T-helper 22 cell (primary cell): ENCODE results near the gene DDI2.
"Not testable (repeated sequence)": the region's sequence is repeated elsewhere in the genome, so short reads cannot be mapped to it uniquely, and the experiment has no call there.

Source experiments
- DNase-seq: peaks from one replicate; pipeline ENCODE4 v3.0.0-alpha.2; 2020; ENCODE audit warnings: low read depth

The DDI2 gene

GRCh38 chr1:15678578-15678977, 61.3 kb downstream of the DDI2 start:
- no peak for DNase-seq

GRCh38 chr1:15680131-15680530, 62.9 kb downstream of the DDI2 start:
- DNase-seq, result no peak

- no peak for DNase-seq
Observed at GRCh38 chr1:15680561-15681348, 63.5 kb downstream of the DDI2 start.

GRCh38 chr1:15681349-15682292, 64.4 kb downstream of the DDI2 start:
- no peak for DNase-seq

DNA sequence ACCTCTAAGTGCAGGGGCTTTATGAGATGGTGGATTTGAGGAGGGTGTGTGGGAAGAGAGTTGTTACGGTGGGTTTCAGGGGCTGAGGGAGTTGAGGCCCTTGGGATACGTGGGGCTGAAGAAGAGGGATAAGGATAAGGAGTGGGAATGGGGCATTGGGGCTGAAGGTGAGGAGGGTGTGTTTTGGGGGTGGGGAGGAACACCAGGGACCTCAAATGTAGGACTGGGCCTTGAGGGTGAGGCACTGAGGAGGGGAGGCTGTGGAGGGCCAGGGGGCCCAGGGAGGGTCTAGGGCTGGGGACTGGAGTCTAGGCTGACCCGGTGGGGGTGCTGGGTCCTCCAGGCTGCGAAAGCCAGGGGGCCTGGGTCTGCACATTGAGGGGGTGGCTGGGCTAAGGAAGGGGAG, 65.7 kb downstream of the DDI2 start:
- DNase-seq, result no peak

GRCh38 chr1:15683345-15684039, 66.2 kb downstream of the DDI2 start:
- no peak for DNase-seq

GRCh38 chr1:15684042-15684461, 66.8 kb downstream of the DDI2 start, which contains the start of gene PLEKHM2:
Gene PLEKHM2 (plus strand): TSS chr1:15684320. CDS start chr1:15684559, 239 bp downstream.
- peak; percentile 9 for DNase-seq

DNA sequence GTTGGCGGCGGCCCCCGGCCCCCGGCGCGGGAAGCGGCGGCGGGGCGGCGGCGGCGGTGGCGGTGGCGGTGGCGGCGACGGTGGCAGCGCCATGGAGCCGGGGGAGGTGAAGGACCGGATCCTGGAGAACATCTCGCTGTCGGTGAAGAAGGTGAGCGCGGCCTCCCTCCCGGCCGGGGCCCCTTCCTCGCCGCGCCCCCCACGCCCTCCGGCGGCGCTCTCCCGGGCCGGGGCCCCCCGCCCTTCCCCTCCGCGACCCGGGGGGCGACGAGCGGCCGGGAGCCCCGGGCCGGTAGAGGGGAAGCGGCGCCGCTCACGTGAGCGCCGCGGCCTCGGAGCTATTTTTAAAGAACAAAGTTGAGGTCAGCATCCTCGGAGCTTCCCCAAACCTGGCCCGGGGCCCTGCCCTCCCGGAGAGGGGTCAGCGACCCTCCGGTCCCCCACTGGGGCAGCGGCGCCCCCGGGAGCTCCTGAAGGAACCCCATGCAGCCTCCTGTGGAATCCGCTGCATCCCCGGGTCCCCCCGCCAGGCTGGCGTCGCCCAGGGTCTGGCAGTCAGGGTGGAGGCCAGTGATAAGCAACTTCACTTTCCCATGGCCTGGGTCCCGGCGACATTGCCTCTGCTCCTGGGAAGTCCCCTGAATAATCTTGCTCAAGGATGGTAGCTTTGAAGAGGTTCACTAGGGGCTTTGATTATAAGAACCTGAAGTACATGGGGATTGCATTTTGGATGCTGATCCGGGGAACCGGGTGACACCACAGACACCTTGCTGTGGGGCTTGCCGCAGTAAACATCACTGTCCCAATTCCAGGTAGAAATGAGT, 67.4 kb downstream of the DDI2 start:
- no peak for DNase-seq

- DNase-seq, result no peak
Observed at GRCh38 chr1:15685820-15686219, 68.6 kb downstream of the DDI2 start.

GRCh38 chr1:15687446-15687845, 70.2 kb downstream of the DDI2 start:
- no peak for DNase-seq

- DNase-seq, result no peak
Observed at GRCh38 chr1:15690317-15690716, 73.1 kb downstream of the DDI2 start.

DNA sequence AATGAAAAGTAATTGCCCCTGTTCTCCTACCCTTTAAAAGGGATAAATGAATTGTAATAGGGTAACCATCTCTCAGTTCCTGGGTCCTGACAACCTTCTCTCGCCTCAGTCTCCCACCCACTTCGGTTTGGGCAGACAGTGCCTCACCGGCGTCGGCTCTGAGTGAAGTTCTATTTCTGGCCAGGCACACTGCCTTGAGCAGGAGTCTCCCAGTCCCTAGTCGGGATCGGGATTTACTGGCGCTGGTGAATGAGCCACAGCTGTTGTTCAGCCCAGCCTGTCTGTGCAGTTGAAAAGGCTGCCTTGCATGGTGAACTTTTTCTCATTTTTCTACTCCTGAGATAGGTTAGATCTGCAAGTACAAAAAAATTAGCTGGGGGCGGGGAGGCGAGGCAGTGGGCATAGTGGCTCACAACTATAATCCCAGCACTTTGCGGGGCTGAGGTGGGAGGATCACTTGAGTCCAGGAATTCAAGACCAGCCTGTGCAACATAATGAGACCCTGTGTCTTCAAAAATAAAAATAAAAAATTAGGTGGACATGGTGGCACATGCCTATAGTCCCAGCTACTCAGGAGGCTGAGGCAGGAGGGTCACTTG, 74.3 kb downstream of the DDI2 start:
- DNase-seq, result no peak

GRCh38 chr1:15692121-15692682, 74.9 kb downstream of the DDI2 start:
- DNase-seq, result no peak

DNA sequence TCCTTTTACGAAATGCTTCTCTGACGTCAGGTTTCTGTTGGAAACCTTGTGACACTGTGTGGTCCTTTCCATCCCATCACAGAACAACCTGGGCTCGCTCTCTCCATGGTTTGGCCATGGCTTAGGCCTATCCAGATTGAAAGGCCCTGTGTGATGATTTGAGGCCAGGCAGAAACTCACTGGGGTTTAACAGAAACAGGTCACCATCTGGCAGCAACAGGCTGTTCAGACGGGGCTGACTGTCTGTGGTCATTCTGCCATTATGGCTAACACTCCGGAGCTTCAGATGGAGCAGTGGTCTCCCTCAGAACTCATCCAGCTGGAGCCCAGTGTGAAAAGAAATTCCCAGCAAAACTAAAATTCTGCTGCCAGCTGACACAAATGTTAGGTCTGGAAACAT, 76.1 kb downstream of the DDI2 start:
- no peak for DNase-seq

- no peak for DNase-seq
Observed at GRCh38 chr1:15696956-15697521, 79.8 kb downstream of the DDI2 start.

DNA sequence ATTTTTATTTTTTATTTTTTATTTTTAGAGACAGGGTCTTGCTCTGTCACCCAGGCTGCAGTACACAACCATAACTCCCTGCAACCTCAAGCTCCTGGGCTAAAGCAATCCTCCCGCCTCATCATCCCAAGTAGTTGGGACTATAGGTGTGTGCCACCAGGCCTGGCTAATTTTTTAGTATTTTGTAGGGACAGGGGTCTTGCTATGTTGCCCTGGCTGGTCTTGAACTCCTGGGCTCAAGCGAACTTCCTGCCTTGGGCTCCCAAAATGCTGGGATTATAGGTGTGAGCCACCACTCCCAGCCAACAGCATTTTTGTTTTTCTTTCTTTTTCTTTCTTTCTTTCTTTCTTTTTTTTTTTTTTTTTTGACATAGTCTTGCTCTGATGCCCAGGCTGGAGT, 80.9 kb downstream of the DDI2 start:
- DNase-seq, result no peak

DNA sequence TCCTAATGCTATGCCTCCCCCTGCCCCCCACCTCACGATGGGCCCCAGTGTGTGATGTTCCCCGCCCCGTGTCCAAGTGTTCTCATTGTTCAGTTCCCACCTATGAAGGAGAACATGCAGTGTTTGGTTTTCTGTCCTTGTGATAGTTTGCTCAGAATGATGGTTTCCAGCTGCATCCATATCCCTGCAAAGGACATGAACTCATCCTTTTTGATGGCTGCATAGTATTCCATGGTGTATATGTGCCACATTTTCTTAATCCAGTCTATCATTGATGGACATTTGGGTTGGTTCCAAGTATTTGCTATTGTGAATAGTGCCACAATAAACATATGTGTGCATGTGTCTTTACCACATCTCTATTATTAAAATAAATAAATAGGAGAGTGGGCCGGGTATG, 82.1 kb downstream of the DDI2 start:
- DNase-seq, result not testable (repeated sequence)

DNA sequence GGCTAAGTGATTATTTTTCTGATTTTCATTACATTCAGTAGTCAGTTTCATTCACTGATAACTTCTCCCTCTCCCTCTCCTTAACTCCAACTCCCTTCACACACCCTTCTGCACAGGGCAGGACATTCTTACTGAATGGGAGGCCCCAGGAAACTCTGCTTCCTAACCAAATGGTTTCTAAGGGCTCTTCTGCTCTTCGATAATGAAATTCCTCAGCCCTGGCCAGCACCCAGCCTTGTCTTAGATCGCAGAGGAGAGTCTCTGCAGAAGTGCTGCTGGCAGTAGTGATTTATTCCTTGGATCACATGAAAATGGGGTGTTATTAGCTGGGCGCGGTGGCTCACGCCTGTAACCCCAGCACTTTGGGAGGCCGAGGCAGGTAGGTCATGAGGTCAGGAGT, 83.2 kb downstream of the DDI2 start:
- DNase-seq, result no peak

DNA sequence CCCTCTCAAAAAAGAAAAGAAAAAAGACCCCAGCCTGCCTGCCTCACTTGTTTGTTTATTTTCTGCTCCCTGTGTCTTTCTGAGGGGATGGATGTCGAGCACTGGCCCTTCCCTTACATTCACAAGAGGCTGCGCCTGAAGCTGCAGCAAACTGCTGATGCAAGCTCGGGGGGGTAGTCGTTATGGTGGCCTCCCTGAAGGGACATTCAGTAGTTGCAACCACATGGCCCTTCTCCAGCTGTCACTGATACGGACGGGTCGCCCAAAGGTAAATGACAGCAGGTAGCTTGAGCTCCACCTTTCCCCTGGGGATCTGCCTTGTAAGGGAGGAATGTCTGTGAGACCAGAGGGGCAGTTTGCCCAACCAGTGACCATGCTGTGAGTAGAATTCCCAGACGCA, 84.5 kb downstream of the DDI2 start:
- DNase-seq, result no peak
